Ovary (tissue), 9 donors: Measurements from ENCODE around the gene CRHR1. TPM values are rescaled to one million over a fixed set of nuclear protein-coding genes. Genes with fewer than 3 reads are reported as not detected.
"Not testable (repeated sequence)": the region's sequence is repeated elsewhere in the genome, so short reads cannot be mapped to it uniquely, and the experiment has no call there.

Source experiments
- DNase-seq, 5 donors: peaks; one replicate each; pipeline ENCODE4 v3.0.0-alpha.2; 2019 to 2020
- H3K27ac ChIP-seq, 2 donors: fragments of 200-600 bp; one replicate each; pipeline versions ENCODE4 v1.5.1 to v1.8.0; 2019 to 2022
- H3K27me3 ChIP-seq: fragments of 200-600 bp; one replicate; pipeline ENCODE4 v1.8.0; 2022
- H3K36me3 ChIP-seq: fragments of 200-600 bp; sonication (generic); one replicate; pipeline ENCODE4 v1.5.1; 2019
- H3K4me1 ChIP-seq: one replicate; pipeline ENCODE4 v1.8.1; 2013; ENCODE audit warnings: mild to moderate bottlenecking, moderate library complexity; ENCODE audit not compliant: insufficient read depth
- H3K4me3 ChIP-seq: fragments of 200-600 bp; sonication (generic); one replicate; pipeline ENCODE4 v1.5.1; 2017
- H3K9me3 ChIP-seq, 2 donors: fragments of 200-600 bp in 1 of 2; sonication (generic) in 1 of 2; one replicate each; pipeline versions ENCODE4 v1.5.1 to v1.8.1; 2013 to 2019; ENCODE audit warnings: mild to moderate bottlenecking in 1 of 2, moderate library complexity in 1 of 2
- EP300 ChIP-seq: sonication (generic); formaldehyde crosslinking; IDR thresholded peaks from one replicate; pipeline ENCODE4 v1.6.1; 2017; ENCODE audit warnings: antibody characterized with exemption
- POLR2A ChIP-seq: fragments of 450-650 bp; IDR thresholded peaks from one replicate; pipeline ENCODE4 v1.6.1; 2017; ENCODE audit warnings: antibody characterized with exemption, mild to moderate bottlenecking, moderate library complexity
- WGBS, 3 donors: extraction: QIAGEN DNeasy Blood & Tissue Kit in 1 of 3; methylation state at CpG; one replicate each; pipeline versions ENCODE4 v1.1.5 to v1.1.7; 2013 to 2017; 5-methylcytosine and 5-hydroxymethylcytosine counted together
- intact Hi-C, 4 donors: fragments of 100-400 bp; cut with DNase I; formaldehyde crosslinking; loops; one replicate each; pipeline versions ENCODE4 v1.11.0 to v1.15.1; 2022 to 2023
- polyA plus RNA-seq, 2 donors: library from polyadenylated mRNA; stranded (reverse); fragments of 200-250 nt in 1 of 2; fragments of 350-450 nt in 1 of 2; fragmentation: Illumina TruSeq in 1 of 2; extraction: RNeasy Lipid Tissue Mini Kit (QIAGEN cat#74804) in 1 of 2; gene quantifications; one replicate each; pipeline ENCODE4 v1.2.3, GENCODE V29; 2013 to 2014
- total RNA-seq, 7 donors: library from RNA; depleted of rRNA in 2 of 7; stranded (reverse); fragments of >200 nt in 2 of 7; fragmentation: NEBNext Ultra II Directional in 3 of 7; extraction: Animal tissue kit (Norgen Biotek cat#: 25700) in 3 of 7; gene quantifications; one replicate each; pipeline versions ENCODE4 v1.1.0 to v1.2.4, GENCODE V29; 2016 to 2023
- TF ChIP-seq, protein P1 (sequence below), 3 donors: fragments of 450-650 bp in 2 of 3; fragments of 200-600 bp in 1 of 3; IDR thresholded peaks; one replicate each; pipeline versions ENCODE4 v1.5.1 to v1.8.0; 2016 to 2022; ENCODE audit warnings: antibody characterized with exemption in 3 of 3, mild to moderate bottlenecking in 1 of 3
- donor health status: DM: no; HTN: no; CAD: no; lungs with moderate emphysema.
- donor health status: DM: no; HTN: no; CAD: no.
- donor health status: Bipolar disorder and iron deficiency.
- donor health status: DM: yes; HTN: yes; CAD: no.
- donor health status: DM: no; HTN: no; CAD: no.
- donor health status: DM: yes; HTN: yes; CAD: no.

CRHR1 gene
- total and polyA plus RNA-seq, 9 donors, result 0.10 to 1.4 (median 0.33) TPM; not detected in 2

DNA sequence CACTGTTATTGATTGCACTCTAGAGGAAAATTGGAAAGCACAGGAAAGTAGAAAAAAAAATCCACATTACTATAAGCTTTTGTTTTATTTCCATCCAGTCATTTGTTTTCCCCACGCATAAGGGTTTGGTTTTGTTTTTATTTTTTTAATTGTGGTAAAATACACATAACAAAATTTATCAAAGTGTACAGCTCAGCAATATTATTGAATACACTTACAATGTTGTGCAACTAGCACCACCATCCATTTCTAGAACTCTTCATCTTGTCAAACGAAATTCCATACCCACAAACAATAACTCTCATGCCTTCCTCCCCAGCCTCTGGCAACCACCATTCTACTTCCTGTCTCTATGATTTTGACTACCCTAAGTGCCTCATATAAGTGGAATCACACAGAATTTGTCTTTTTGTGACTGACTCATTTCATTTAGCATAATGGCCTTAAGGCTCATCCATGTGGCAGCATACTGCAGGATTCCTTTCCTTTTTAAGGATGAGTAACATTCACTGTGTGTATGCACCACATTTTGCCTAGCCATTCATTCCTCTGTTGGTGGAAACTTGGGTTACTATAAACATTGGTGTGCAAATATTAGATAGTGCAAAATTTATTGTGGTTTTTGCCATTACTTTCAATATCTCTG lies 71.7 kb downstream of the CRHR1 start:
- H3K27me3 ChIP-seq, result no peaks in the 10 kb centered on the region
- H3K9me3 ChIP-seq, result no peaks in the 10 kb centered on the region
- no peak for DNase-seq
- 23 to 45% (median 25%) methylated on average over 2 of the region's 2 CpGs for WGBS, 3 donors
- H3K4me3 ChIP-seq, result no peak overlapping the region
- H3K27ac ChIP-seq, result no peak overlapping the region
- H3K4me1 ChIP-seq, result no peaks in the 10 kb centered on the region
- TF ChIP-seq EP300 (no peak), POLR2A (no peak)
- TF ChIP-seq, protein P1, sequence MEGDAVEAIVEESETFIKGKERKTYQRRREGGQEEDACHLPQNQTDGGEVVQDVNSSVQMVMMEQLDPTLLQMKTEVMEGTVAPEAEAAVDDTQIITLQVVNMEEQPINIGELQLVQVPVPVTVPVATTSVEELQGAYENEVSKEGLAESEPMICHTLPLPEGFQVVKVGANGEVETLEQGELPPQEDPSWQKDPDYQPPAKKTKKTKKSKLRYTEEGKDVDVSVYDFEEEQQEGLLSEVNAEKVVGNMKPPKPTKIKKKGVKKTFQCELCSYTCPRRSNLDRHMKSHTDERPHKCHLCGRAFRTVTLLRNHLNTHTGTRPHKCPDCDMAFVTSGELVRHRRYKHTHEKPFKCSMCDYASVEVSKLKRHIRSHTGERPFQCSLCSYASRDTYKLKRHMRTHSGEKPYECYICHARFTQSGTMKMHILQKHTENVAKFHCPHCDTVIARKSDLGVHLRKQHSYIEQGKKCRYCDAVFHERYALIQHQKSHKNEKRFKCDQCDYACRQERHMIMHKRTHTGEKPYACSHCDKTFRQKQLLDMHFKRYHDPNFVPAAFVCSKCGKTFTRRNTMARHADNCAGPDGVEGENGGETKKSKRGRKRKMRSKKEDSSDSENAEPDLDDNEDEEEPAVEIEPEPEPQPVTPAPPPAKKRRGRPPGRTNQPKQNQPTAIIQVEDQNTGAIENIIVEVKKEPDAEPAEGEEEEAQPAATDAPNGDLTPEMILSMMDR (IDR thresholded peaks at IDR 0.05), result no peak
- intact Hi-C loops, result no loop called here
- H3K36me3 ChIP-seq, result no peaks in the 10 kb centered on the region

DNA sequence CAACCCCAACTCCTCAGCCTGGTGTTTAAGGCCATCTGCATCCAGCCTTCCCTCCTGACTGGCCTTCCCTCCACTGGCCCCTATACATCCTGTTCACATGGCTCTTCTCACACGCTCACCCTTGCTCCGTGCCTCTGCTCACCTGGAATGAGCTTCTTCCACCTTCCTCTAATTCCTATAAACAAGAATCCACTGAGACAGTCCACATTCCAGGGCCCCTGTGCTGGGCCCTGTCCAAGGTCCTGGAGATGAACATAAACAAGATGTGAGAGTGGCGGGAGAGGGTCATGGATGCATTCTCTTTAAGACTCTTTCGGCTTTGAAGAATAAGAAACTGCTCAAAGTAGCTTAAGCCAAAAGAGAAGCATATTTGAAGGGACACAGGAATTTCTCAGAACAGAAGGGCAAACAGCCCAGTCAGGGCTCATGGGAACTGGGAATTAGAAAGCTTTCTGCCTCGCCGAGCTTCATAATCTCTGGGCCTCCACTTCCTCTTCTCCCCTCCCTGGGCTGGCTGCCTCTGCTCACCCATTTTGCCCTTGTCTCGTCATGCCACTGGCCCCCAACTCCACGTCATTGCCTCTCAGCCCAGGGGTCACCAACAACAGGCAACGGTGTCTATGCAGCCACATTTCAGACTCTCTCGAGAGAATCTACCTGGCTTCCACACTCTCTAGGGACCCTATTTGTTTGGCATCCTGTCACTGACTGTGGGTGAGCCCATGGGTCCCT lies 74.0 kb downstream of the CRHR1 start:
- H3K27me3 ChIP-seq, result no peaks in the 10 kb centered on the region
- intact Hi-C loops, result no loop called here
- H3K27ac ChIP-seq, result no peak overlapping the region
- no peaks in the 10 kb centered on the region for H3K4me1 ChIP-seq
- no peak for DNase-seq
- no peaks in the 10 kb centered on the region for H3K36me3 ChIP-seq
- no peak overlapping the region for H3K4me3 ChIP-seq
- H3K9me3 ChIP-seq, result no peaks in the 10 kb centered on the region
- TF ChIP-seq POLR2A (no peak), EP300 (no peak)
- TF ChIP-seq, protein P1 (IDR thresholded peaks at IDR 0.05), result no peak
- 18 to 26% (median 18%) methylated on average over 10 of the region's 10 CpGs for WGBS, 3 donors

- intact Hi-C loops, result no loop called here
Observed at GRCh38 chr17:45861165-45861564, 77.0 kb downstream of the CRHR1 start.

GRCh38 chr17:45862127-45862526 lies 78.0 kb downstream of the CRHR1 start:
- H3K4me1 ChIP-seq, H3K27me3 ChIP-seq, DNase-seq, intact Hi-C loops, H3K27ac ChIP-seq, H3K9me3 ChIP-seq, H3K4me3 ChIP-seq, H3K36me3 ChIP-seq: not testable (repeated sequence)
- WGBS, 3 donors, result 79 to 92% (median 87%) methylated on average over 9 of the region's 9 CpGs

More at GRCh38 chr17:45861165-45861564, 77.0 kb downstream of the CRHR1 start:
- no peak for DNase-seq
- WGBS, 3 donors, result 65 to 74% (median 68%) methylated on average over 7 of the region's 7 CpGs
- no peak overlapping the region for H3K4me3 ChIP-seq
- TF ChIP-seq, protein P1 (IDR thresholded peaks at IDR 0.05), result no peak
- TF ChIP-seq POLR2A (no peak), EP300 (no peak)
- H3K36me3 ChIP-seq, result no peaks in the 10 kb centered on the region
- H3K27me3 ChIP-seq, result no peaks in the 10 kb centered on the region
- no peaks in the 10 kb centered on the region for H3K9me3 ChIP-seq
- H3K27ac ChIP-seq, result no peak overlapping the region
- H3K4me1 ChIP-seq, result no peaks in the 10 kb centered on the region
